GM10248 (cell line): Measurements from ENCODE around the gene GAL.

Source experiments
- CTCF ChIA-PET: fragments of 300-600 bp; sonication (Branson Sonifier 250); formaldehyde crosslinking; extraction: SDS; loops from one replicate; lab custom pipeline; 2021; ENCODE audit warnings: antibody characterized with exemption; lab: Yijun Ruan, JAX
- POLR2A ChIA-PET: fragments of 350-650 bp; sonication (Branson Sonifier 250); formaldehyde crosslinking; extraction: SDS; loops from one replicate; lab custom pipeline; 2020; ENCODE audit warnings: antibody characterized with exemption; lab: Yijun Ruan, JAX
- DNase-seq: peaks from one replicate; pipeline ENCODE4 v3.0.0; 2012; ENCODE audit errors: extremely low spot score
- CTCF ChIP-seq: IDR thresholded peaks from 2 replicates; pipeline ENCODE4 v1.5.1; 2012; ENCODE audit warnings: mild to moderate bottlenecking, low read depth; ENCODE audit errors: extremely low read depth, missing control alignments, control extremely low read depth

GAL gene

GRCh38 chr11:68680541-68681231 is 3.7 kb upstream of the GAL start:
- no peak for TF ChIP-seq CTCF
- DNase-seq: no peak
- ChIA-PET POLR2A (no interaction called here), CTCF (no interaction called here)

GRCh38 chr11:68682531-68682961 is 1.8 kb upstream of the GAL start:
- ChIA-PET CTCF (no interaction called here), POLR2A (no interaction called here)
- TF ChIP-seq CTCF: no peak
- no peak for DNase-seq

- CTCF ChIA-PET: no interaction called here
- no peak for DNase-seq
- POLR2A ChIA-PET: no interaction called here
- TF ChIP-seq CTCF: no peak
These were observed 1.2 kb upstream of the GAL start for GRCh38 chr11:68683121-68683520.

GRCh38 chr11:68683536-68684384 is 584 bp upstream of the GAL start:
- DNase-seq: no peak
- CTCF ChIA-PET: no interaction called here
- no peak for TF ChIP-seq CTCF
- POLR2A ChIA-PET: no interaction called here

- no peak for TF ChIP-seq CTCF
- no peak for DNase-seq
- ChIA-PET POLR2A (no interaction called here), CTCF (no interaction called here)
These were observed 1.5 kb downstream of the GAL start for GRCh38 chr11:68685656-68686380.

- POLR2A ChIA-PET: no interaction called here
- no peak for DNase-seq
- TF ChIP-seq CTCF: no peak
- CTCF ChIA-PET: interaction anchor here (1.5 kb wide), 1 partner anchor 27 kb away, joined by 4 read pairs; no protein-coding TSS in a partner anchor
These were observed 2.1 kb downstream of the GAL start for GRCh38 chr11:68686486-68686885.
